CD8-positive, alpha-beta memory T cell (primary cell): Measurements from ENCODE around the gene FADS2. TPM values are rescaled to one million over a fixed set of nuclear protein-coding genes. Genes with fewer than 3 reads are reported as not detected.

Experiments
- CTCF ChIA-PET: fragments of 350-600 bp; sonication (Branson Sonifier 250); formaldehyde crosslinking; loops from one replicate; lab custom pipeline; 2021; ENCODE audit warnings: antibody characterized with exemption; lab: Charles Lee
- POLR2A ChIA-PET: fragments of 350-600 bp; sonication (Branson Sonifier 250); formaldehyde crosslinking; loops from one replicate; lab custom pipeline; 2021; ENCODE audit warnings: antibody characterized with exemption; lab: Charles Lee
- DNase-seq, 5 donors: peaks; one replicate each; pipeline versions ENCODE4 v3.0.0 to v3.0.0-alpha.2; 2020 to 2022; ENCODE audit warnings: mixed read lengths in 1 of 5
- H3K27ac ChIP-seq: one replicate; pipeline ENCODE4 v1.7.0; 2013; ENCODE audit warnings: low read depth, mild to moderate bottlenecking, low read length, moderate library complexity
- H3K27me3 ChIP-seq: 2 replicates; pipeline ENCODE4 v1.7.0; 2013; ENCODE audit warnings: low read length, mild to moderate bottlenecking; ENCODE audit not compliant: insufficient read depth, poor library complexity, severe bottlenecking
- H3K36me3 ChIP-seq: 2 replicates; pipeline ENCODE4 v1.7.0; 2013; ENCODE audit warnings: mild to moderate bottlenecking, low read length, moderate library complexity; ENCODE audit not compliant: insufficient read depth
- H3K4me1 ChIP-seq: 2 replicates; pipeline ENCODE4 v1.7.0; 2013; ENCODE audit warnings: mild to moderate bottlenecking, low read length, moderate library complexity; ENCODE audit not compliant: insufficient read depth
- H3K4me3 ChIP-seq: 2 replicates; pipeline ENCODE4 v1.7.0; 2013; ENCODE audit warnings: mild to moderate bottlenecking, low read length
- H3K9me3 ChIP-seq: 2 replicates; pipeline ENCODE4 v1.7.0; 2013; ENCODE audit warnings: mild to moderate bottlenecking, low read length
- H3K27ac Mint-ChIP-seq, 8 donors: one replicate each; pipeline ENCODE4 v1.8.0; 2020 to 2021; ENCODE audit warnings: mixed read lengths in 8 of 8, mild to moderate bottlenecking in 6 of 8, inconsistent platforms in 3 of 8, moderate library complexity in 3 of 8
- H3K27me3 Mint-ChIP-seq, 2 donors: one replicate each; pipeline ENCODE4 v1.8.0; 2020 to 2021; ENCODE audit warnings: mixed read lengths in 2 of 2, mild to moderate bottlenecking in 1 of 2, moderate library complexity in 1 of 2
- H3K36me3 Mint-ChIP-seq, 3 donors: one replicate each; pipeline ENCODE4 v1.8.0; 2020 to 2021; ENCODE audit warnings: mixed read lengths in 3 of 3, inconsistent platforms in 1 of 3, mild to moderate bottlenecking in 1 of 3
- H3K4me1 Mint-ChIP-seq, 3 donors: one replicate each; pipeline ENCODE4 v1.8.0; 2020 to 2021; ENCODE audit warnings: mixed read lengths in 3 of 3, inconsistent platforms in 1 of 3, mild to moderate bottlenecking in 1 of 3
- H3K4me3 Mint-ChIP-seq, 7 donors: one replicate each; pipeline ENCODE4 v1.8.0; 2020 to 2021; ENCODE audit warnings: mixed read lengths in 7 of 7, mild to moderate bottlenecking in 6 of 7, moderate library complexity in 4 of 7, inconsistent platforms in 2 of 7
- H3K9me3 Mint-ChIP-seq, 5 donors: one replicate each; pipeline ENCODE4 v1.8.0; 2020 to 2022; ENCODE audit warnings: mixed read lengths in 5 of 5, mild to moderate bottlenecking in 3 of 5, moderate library complexity in 2 of 5, inconsistent platforms in 1 of 5
- polyA plus RNA-seq: library from polyadenylated mRNA; unstranded; fragments of 300-500 nt; fragmentation: Illumina TruSeq; gene quantifications from one replicate; pipeline ENCODE4 v1.2.3, GENCODE V29; 2021
- total RNA-seq, 2 experiments: library from RNA; stranded (reverse); gene quantifications; one replicate each; pipeline ENCODE4 v1.2.3, GENCODE V29; 2021

FADS2 gene
- total and polyA plus RNA-seq, 3 experiments from 2014 or later: 0.98 to 10.0 (median 7.2) TPM

- CTCF ChIA-PET: interaction anchor here (1.1 kb wide), 1 partner anchor 219 kb away, joined by 3 read pairs; no protein-coding TSS in a partner anchor
- no peak overlapping the region for H3K4me3 Mint-ChIP-seq
- H3K27ac Mint-ChIP-seq: no peak overlapping the region
These were observed 35.5 kb downstream of the FADS2 start for GRCh38 chr11:61863548-61864081.

GRCh38 chr11:61864814-61865775 is 37.0 kb downstream of the FADS2 start:
- no peak overlapping the region for H3K4me3 ChIP-seq
- Mint-ChIP-seq H3K4me1 (no peaks in the 10 kb centered on the region), H3K4me3 (no peak overlapping the region), H3K36me3 (no peaks in the 10 kb centered on the region), H3K9me3 (no peaks in the 10 kb centered on the region), H3K27ac (no peak overlapping the region), H3K27me3 (no peaks in the 10 kb centered on the region)
- DNase-seq: no peak
- ChIA-PET POLR2A (no interaction called here), CTCF (no interaction called here)
- no peaks in the 10 kb centered on the region for H3K36me3 ChIP-seq
- no peaks in the 10 kb centered on the region for H3K4me1 ChIP-seq
- no peaks in the 10 kb centered on the region for H3K27me3 ChIP-seq
- H3K9me3 ChIP-seq: no peaks in the 10 kb centered on the region
- H3K27ac ChIP-seq: no peak overlapping the region

More at GRCh38 chr11:61863548-61864081, 35.5 kb downstream of the FADS2 start:
- no peak for DNase-seq
- H3K9me3 Mint-ChIP-seq: no peaks in the 10 kb centered on the region
- Histone ChIP-seq H3K27me3 (no peaks in the 10 kb centered on the region), H3K9me3 (no peaks in the 10 kb centered on the region), H3K36me3 (no peaks in the 10 kb centered on the region), H3K4me3 (no peak overlapping the region), H3K27ac (no peak overlapping the region), H3K4me1 (no peaks in the 10 kb centered on the region)
- no peaks in the 10 kb centered on the region for H3K4me1 Mint-ChIP-seq
- no peaks in the 10 kb centered on the region for H3K27me3 Mint-ChIP-seq
- POLR2A ChIA-PET: no interaction called here
- peaks cover 0 to 4% (median 0%) of the 10 kb centered on the region in 3 donors for H3K36me3 Mint-ChIP-seq

- POLR2A ChIA-PET: no interaction called here
- Mint-ChIP-seq H3K4me1 (peaks cover 4 to 6% (median 6%) of the 10 kb centered on the region in 3 donors), H3K36me3 (no peaks in the 10 kb centered on the region), H3K9me3 (no peaks in the 10 kb centered on the region), H3K27ac (no peak overlapping the region), H3K27me3 (peaks cover 0 to 9% of the 10 kb centered on the region in 2 donors), H3K4me3 (no peak overlapping the region)
- Histone ChIP-seq H3K36me3 (no peaks in the 10 kb centered on the region), H3K9me3 (no peaks in the 10 kb centered on the region), H3K4me3 (no peak overlapping the region), H3K27ac (no peak overlapping the region), H3K27me3 (no peaks in the 10 kb centered on the region), H3K4me1 (peaks cover 7% of the 10 kb centered on the region)
- CTCF ChIA-PET: interaction anchor here (1.4 kb wide), 1 partner anchor 215 kb away, joined by 3 read pairs; no protein-coding TSS in a partner anchor
- no peak for DNase-seq
These were observed 38.3 kb downstream of the FADS2 start for GRCh38 chr11:61866231-61866957.

GRCh38 chr11:61866958-61867343 is 38.9 kb downstream of the FADS2 start:
- Mint-ChIP-seq H3K4me3 (no peak overlapping the region), H3K9me3 (no peaks in the 10 kb centered on the region), H3K36me3 (no peaks in the 10 kb centered on the region), H3K27me3 (peaks cover 0 to 9% of the 10 kb centered on the region in 2 donors), H3K4me1 (peaks cover 4 to 7% (median 7%) of the 10 kb centered on the region in 3 donors), H3K27ac (no peak overlapping the region)
- no peaks in the 10 kb centered on the region for H3K36me3 ChIP-seq
- H3K4me1 ChIP-seq: peaks cover 8% of the 10 kb centered on the region
- no peak overlapping the region for H3K4me3 ChIP-seq
- no peaks in the 10 kb centered on the region for H3K9me3 ChIP-seq
- H3K27ac ChIP-seq: no peak overlapping the region
- POLR2A ChIA-PET: no interaction called here
- CTCF ChIA-PET: interaction anchor here (1.4 kb wide), 1 partner anchor 214 kb away, joined by 3 read pairs; no protein-coding TSS in a partner anchor
- no peak for DNase-seq
- no peaks in the 10 kb centered on the region for H3K27me3 ChIP-seq

- no peak for DNase-seq
- H3K4me1 ChIP-seq: peaks cover 8% of the 10 kb centered on the region
- H3K4me3 ChIP-seq: no peak overlapping the region
- Mint-ChIP-seq H3K4me1 (peaks cover 4 to 7% (median 7%) of the 10 kb centered on the region in 3 donors), H3K27me3 (peaks cover 1 to 9% of the 10 kb centered on the region in 2 donors), H3K27ac (peak overlapping the region in 1 of 8 donors; percentile 65), H3K36me3 (no peaks in the 10 kb centered on the region), H3K4me3 (no peak overlapping the region), H3K9me3 (no peaks in the 10 kb centered on the region)
- CTCF ChIA-PET: interaction anchor here (1.0 kb wide), 1 partner anchor 442 kb away, joined by 3 read pairs; no protein-coding TSS in a partner anchor
- peak overlapping the region; percentile 64 for H3K27ac ChIP-seq
- H3K36me3 ChIP-seq: no peaks in the 10 kb centered on the region
- H3K27me3 ChIP-seq: no peaks in the 10 kb centered on the region
- H3K9me3 ChIP-seq: no peaks in the 10 kb centered on the region
- POLR2A ChIA-PET: no interaction called here
These were observed 40.7 kb downstream of the FADS2 start for GRCh38 chr11:61868571-61869428.

DNA sequence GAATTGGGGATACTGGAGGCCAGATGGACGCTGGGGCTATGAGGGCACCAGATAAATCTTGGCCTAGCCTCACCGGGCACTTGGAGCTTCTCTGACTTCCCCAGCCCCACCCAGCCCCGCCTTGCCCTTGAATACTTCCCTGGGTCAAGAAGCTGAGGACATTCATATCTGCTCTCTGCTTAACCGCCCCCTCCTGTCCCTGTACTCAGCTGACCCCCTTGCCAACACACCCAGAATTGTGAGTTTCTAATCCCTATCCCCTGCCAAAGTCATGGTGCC is 41.3 kb downstream of the FADS2 start:
- ChIA-PET CTCF (interaction anchor here (1.0 to 2.3 kb wide), 4 partner anchors 12 to 441 kb away, joined by 3 to 11 read pairs (median 4); no protein-coding TSS in a partner anchor), POLR2A (no interaction called here)
- Histone ChIP-seq H3K4me1 (peaks cover 8% of the 10 kb centered on the region), H3K27me3 (no peaks in the 10 kb centered on the region), H3K36me3 (no peaks in the 10 kb centered on the region), H3K27ac (peak overlapping the region; percentile 64), H3K9me3 (no peaks in the 10 kb centered on the region), H3K4me3 (no peak overlapping the region)
- Mint-ChIP-seq H3K9me3 (no peaks in the 10 kb centered on the region), H3K27ac (no peak overlapping the region), H3K27me3 (peaks cover 1 to 9% of the 10 kb centered on the region in 2 donors), H3K36me3 (no peaks in the 10 kb centered on the region), H3K4me1 (peaks cover 4 to 7% (median 7%) of the 10 kb centered on the region in 3 donors), H3K4me3 (no peak overlapping the region)
- no peak for DNase-seq

DNA sequence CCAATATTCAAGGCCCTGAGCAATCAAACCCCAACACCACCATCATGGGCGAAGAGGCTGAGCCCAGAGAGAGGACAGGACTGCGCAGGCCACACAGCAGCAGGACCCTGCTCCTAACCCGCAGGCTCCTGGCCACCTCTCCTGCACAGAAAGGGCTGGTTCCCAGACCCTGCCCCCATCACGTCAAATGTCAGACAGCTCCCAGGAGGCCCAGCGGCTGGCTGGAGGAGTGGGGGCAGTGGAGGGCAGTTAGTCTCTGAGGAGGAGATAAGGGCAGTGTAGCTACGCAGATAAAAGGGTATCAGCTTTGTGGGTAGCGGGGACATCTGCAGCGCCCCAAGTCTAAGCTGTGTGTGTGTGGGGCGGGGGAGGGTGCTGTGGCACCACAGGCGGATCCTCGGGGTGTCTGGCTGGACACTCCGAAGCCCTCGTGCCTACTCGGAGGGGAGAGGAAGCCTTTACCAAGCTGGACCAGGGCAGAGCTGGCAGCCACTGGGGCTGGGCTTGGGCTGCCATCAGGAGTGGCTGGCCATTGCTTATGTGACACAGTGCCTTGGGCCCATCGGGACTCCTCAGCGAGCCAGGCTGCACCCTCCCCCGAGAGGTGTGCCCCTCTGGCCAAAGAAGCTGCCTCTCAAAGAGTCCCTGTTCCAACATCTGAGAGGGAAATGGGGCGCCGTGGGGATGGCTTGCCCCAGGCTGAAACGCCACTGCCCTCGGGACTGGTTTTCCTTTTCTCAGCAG is 41.8 kb downstream of the FADS2 start:
- DNase-seq: no peak
- peak overlapping the region; percentile 64 for H3K27ac ChIP-seq
- Mint-ChIP-seq H3K36me3 (no peaks in the 10 kb centered on the region), H3K9me3 (no peaks in the 10 kb centered on the region), H3K27me3 (peaks cover 1 to 9% of the 10 kb centered on the region in 2 donors), H3K4me1 (peaks cover 4 to 7% (median 7%) of the 10 kb centered on the region in 3 donors), H3K4me3 (no peak overlapping the region), H3K27ac (peak overlapping the region in 1 of 8 donors; percentile 75)
- no peaks in the 10 kb centered on the region for H3K9me3 ChIP-seq
- H3K4me3 ChIP-seq: no peak overlapping the region
- CTCF ChIA-PET: interaction anchor here (1.0 to 2.3 kb wide), 7 partner anchors 11 to 441 kb away, joined by 3 to 11 read pairs (median 4); no protein-coding TSS in a partner anchor
- H3K4me1 ChIP-seq: peaks cover 8% of the 10 kb centered on the region
- no peaks in the 10 kb centered on the region for H3K36me3 ChIP-seq
- POLR2A ChIA-PET: no interaction called here
- no peaks in the 10 kb centered on the region for H3K27me3 ChIP-seq
